ENCODE data around the gene TSPAN5. TPM values are rescaled to one million over a fixed set of nuclear protein-coding genes. Genes with fewer than 3 reads are reported as not detected.

TSPAN5 gene
- total RNA-seq, 1 experiment from 2014 or later = 12.4 TPM

GRCh38 chr4:98491899-98492559 lies 166.4 kb downstream of the TSPAN5 start:
- H3K4me1 ChIP-seq (replicated peaks; ENCODE audit: insufficient read depth) = no peaks in the 10 kb centered on the region
- no TSS peak for BruUV-seq (replicated peaks)
- ChIA-PET CTCF (no interaction called here), POLR2A (ENCODE audit: unreplicated experiment) (no interaction called here)
- DNase-seq = no peak
- H3K27me3 ChIP-seq (ENCODE audit: insufficient read depth, low read depth) = no peaks in the 10 kb centered on the region
- TF ChIP-seq CTCF (conservative IDR thresholded peaks at IDR 0.05) (no peak), EZH2 (IDR thresholded peaks at IDR 0.05; ENCODE audit: low read depth) (no peak)
- H2AFZ ChIP-seq = no peak overlapping the region
- no peaks in the 10 kb centered on the region for H3F3A ChIP-seq (ENCODE audit: insufficient read depth, low read depth)
- H3K4me3 ChIP-seq = no peak overlapping the region
- intact Hi-C loops (cut with micrococcal nuclease; ENCODE audit: unreplicated experiment) = no loop called here
- H3K27ac ChIP-seq = no peak overlapping the region
- H3K9me2 ChIP-seq (ENCODE audit: insufficient read depth) = no peaks in the 10 kb centered on the region
- no peaks in the 10 kb centered on the region for H3K9me3 ChIP-seq (ENCODE audit: insufficient read depth, low read depth)
- no peaks in the 10 kb centered on the region for H3K79me2 ChIP-seq (ENCODE audit: low read depth)
- H3K36me3 ChIP-seq (ENCODE audit: low read depth) = no peaks in the 10 kb centered on the region
- H4K20me1 ChIP-seq (ENCODE audit: insufficient read depth) = no peaks in the 10 kb centered on the region
- H3K4me2 ChIP-seq = no peak overlapping the region

- Histone ChIP-seq H2AFZ (no peak overlapping the region), H3K27me3 (ENCODE audit: insufficient read depth, low read depth) (no peaks in the 10 kb centered on the region), H3K9me3 (ENCODE audit: insufficient read depth, low read depth) (no peaks in the 10 kb centered on the region), H3K4me1 (replicated peaks; ENCODE audit: insufficient read depth) (no peaks in the 10 kb centered on the region), H3K4me3 (no peak overlapping the region), H3K9me2 (ENCODE audit: insufficient read depth) (no peaks in the 10 kb centered on the region), H3K79me2 (ENCODE audit: low read depth) (no peaks in the 10 kb centered on the region), H3F3A (ENCODE audit: insufficient read depth, low read depth) (no peaks in the 10 kb centered on the region), H3K27ac (no peak overlapping the region), H3K4me2 (no peak overlapping the region), H4K20me1 (ENCODE audit: insufficient read depth) (no peaks in the 10 kb centered on the region), H3K36me3 (ENCODE audit: low read depth) (no peaks in the 10 kb centered on the region)
- ChIA-PET CTCF (no interaction called here), POLR2A (ENCODE audit: unreplicated experiment) (no interaction called here)
- DNase-seq = no peak
- intact Hi-C loops (cut with micrococcal nuclease; ENCODE audit: unreplicated experiment) = no loop called here
- TF ChIP-seq CTCF (conservative IDR thresholded peaks at IDR 0.05) = no peak
- TF ChIP-seq EZH2 (IDR thresholded peaks at IDR 0.05; ENCODE audit: low read depth) = no peak
- BruUV-seq (replicated peaks) = no TSS peak
These were observed 168.2 kb downstream of the TSPAN5 start for GRCh38 chr4:98490251-98490650.

GRCh38 chr4:98485816-98486345 lies 172.5 kb downstream of the TSPAN5 start:
- no peak overlapping the region for H3K4me3 ChIP-seq
- H2AFZ ChIP-seq = no peak overlapping the region
- TF ChIP-seq CTCF (conservative IDR thresholded peaks at IDR 0.05) (no peak), EZH2 (IDR thresholded peaks at IDR 0.05; ENCODE audit: low read depth) (no peak)
- H3K36me3 ChIP-seq (ENCODE audit: low read depth) = no peaks in the 10 kb centered on the region
- no peaks in the 10 kb centered on the region for H4K20me1 ChIP-seq (ENCODE audit: insufficient read depth)
- BruUV-seq (replicated peaks) = no TSS peak
- no peak for DNase-seq
- no peaks in the 10 kb centered on the region for H3K27me3 ChIP-seq (ENCODE audit: insufficient read depth, low read depth)
- CTCF ChIA-PET = no interaction called here
- no peaks in the 10 kb centered on the region for H3K9me2 ChIP-seq (ENCODE audit: insufficient read depth)
- H3K27ac ChIP-seq = no peak overlapping the region
- no peaks in the 10 kb centered on the region for H3K9me3 ChIP-seq (ENCODE audit: insufficient read depth, low read depth)
- 0 out of 2 replicates have a peak, but pooled peaks cover 9% of the 10 kb centered on the region for H3F3A ChIP-seq (ENCODE audit: insufficient read depth, low read depth)
- POLR2A ChIA-PET (ENCODE audit: unreplicated experiment) = no interaction called here
- intact Hi-C loops (cut with micrococcal nuclease; ENCODE audit: unreplicated experiment) = no loop called here
- peaks cover 33% of the 10 kb centered on the region for H3K4me1 ChIP-seq (replicated peaks; ENCODE audit: insufficient read depth)
- 0 out of 2 replicates have a peak, but pooled peaks cover 9% of the 10 kb centered on the region for H3K79me2 ChIP-seq (ENCODE audit: low read depth)
- no peak overlapping the region for H3K4me2 ChIP-seq
